GM18867 (cell line): Measurements from ENCODE around the gene EPO.
"Not testable (repeated sequence)": the region's sequence is repeated elsewhere in the genome, so short reads cannot be mapped to it uniquely, and the experiment has no call there.

Source experiments
- ATAC-seq: cut with Tn5 transposase; IDR thresholded peaks from one replicate; pipeline ENCODE4 v1.9.1; 2021; ENCODE audit warnings: mild to moderate bottlenecking, moderate library complexity; ENCODE audit not compliant: unreplicated experiment

The EPO gene

DNA sequence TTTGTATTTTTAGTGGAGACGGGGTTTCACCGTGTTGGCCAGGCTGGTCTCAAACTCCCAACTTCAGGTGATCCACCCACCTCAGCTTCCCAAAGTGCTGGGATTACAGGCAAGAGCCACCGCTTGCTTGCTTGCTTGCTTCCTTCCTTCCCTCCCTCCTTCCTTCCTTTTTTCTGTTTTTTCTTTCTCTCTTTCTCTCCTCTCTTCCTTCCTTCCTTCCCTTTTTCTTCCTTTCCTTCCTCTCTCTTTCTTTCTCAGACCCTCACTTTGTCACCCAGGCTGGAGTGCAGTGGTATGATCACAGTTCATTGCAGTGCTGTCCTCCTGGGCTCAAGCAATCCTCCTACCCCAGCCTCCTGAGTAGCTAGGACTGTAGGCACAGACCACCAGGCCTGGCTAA lies 19.2 kb upstream of the EPO start:
- ATAC-seq, result not testable (repeated sequence)

DNA sequence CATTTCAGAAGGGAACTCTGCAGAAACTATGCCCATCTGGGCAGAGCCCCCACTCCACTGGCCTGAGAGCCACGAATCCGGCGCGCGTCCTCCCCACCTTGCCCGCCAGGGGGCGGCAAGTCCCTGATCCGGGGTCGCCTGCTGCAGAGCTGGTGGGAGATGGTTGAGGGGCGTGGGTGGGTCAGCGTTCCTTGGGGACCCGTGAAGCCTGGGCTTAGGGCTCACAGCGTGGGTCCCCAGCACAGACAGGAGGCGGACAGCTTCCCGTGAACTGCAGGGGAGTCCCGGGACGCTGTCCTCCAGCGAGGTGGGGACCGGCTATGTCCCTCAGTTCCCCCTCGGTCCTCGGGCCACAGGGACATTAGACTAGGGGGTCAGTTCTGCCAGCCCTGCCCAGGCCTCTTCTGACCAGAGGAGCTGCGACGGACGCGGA lies 14.9 kb upstream of the EPO start:
- peak; percentile 63 for ATAC-seq

DNA sequence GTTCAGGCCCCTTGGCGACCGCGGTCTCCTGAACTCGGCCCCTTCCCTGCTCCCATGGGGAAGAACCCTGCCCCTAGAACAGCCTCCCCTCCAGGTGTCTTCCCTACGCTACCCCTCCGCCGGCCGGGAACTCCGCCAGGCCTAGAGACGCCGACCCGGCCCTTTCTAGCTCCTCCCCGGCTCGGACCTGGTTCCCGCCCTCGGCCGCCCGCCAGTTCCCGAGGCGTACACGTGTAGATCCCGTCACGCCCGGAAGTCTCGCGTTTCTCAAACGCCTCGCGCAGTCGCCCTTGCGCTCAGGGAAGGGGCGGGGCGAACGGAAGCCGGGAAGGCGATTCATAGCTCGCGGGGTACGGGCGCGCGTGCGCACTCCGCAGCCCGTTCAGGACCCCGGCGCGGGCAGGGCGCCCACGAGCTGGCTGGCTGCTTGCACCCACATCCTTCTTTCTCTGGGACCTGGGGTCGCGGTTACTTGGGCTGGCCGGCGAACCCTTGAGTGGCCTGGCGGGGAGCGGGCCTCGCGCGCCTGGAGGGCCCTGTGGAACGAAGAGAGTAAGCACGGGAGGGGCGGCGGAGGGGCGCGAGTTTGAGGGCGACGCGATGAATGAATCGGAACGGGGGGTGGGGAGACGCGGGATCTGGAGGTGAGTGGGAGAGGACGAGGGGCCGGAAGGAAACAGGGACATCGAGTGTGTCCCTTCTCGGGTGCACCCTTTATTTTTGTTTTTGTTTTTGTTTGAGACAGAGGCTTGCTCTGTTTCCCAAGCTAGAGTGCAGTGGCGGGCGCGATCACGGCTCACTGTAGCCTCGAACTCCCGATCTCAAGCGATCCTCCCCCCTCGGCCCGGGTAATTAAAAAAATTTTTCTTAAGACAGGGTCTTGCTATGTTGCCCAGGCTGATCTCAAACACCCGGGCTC lies 14.3 kb upstream of the EPO start, which contains the start of gene POP7:
TSS of gene POP7 (plus strand) at position 369 of the 919 bp plus-strand sequence. CDS start 710 bp downstream, outside the sequence.
- ATAC-seq, result peak; percentile 90

DNA sequence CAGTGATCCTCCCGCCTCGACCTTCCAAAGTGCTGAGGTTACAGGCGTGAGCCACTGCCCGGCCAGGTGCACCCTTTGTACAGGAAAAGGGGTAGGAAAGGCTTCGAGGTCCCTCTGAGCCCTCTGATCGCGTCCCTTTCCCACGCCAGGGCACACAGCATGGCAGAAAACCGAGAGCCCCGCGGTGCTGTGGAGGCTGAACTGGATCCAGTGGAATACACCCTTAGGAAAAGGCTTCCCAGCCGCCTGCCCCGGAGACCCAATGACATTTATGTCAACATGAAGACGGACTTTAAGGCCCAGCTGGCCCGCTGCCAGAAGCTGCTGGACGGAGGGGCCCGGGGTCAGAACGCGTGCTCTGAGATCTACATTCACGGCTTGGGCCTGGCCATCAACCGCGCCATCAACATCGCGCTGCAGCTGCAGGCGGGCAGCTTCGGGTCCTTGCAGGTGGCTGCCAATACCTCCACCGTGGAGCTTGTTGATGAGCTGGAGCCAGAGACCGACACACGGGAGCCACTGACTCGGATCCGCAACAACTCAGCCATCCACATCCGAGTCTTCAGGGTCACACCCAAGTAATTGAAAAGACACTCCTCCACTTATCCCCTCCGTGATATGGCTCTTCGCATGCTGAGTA lies 13.5 kb upstream of the EPO start:
- no peak for ATAC-seq

DNA sequence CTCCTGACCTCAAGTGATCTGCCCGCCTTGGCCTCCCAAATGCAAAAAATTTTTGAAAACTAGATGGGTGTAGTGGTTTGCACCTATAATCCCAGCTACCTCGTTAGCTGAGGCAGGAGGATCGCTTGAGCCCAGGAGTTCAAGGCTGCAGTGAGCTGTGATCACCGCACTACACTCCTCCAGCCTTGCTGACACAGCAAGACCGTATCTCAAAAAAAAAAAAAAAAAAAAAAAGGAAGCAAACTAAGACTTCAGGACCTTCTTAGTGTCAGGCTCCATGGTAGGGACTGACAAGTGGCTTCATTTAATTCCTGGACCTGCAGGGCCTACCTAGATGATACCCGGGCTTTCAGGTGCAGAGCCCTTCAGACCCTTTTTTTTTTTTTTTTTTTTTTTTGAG lies 11.9 kb upstream of the EPO start:
- no peak for ATAC-seq

DNA sequence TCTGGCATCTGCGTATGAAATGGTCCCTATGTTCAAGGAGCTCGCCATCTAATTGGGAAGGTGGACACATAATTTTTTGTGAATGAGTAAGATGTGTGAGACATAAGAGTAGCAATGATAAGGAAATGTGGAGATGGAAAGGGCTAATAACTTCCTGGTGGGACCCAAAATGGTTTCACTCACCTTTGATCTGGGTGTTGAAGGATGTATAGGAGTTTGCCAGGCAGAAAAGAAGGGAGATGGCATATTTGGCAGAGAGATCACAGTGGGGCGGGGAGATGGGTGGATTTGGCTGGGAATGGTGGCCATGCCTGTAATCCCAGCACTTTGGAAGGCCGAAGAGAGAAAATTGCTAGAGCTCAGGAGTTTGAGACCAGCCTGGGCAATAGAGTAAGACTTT lies 9.8 kb upstream of the EPO start:
- ATAC-seq, result no peak

DNA sequence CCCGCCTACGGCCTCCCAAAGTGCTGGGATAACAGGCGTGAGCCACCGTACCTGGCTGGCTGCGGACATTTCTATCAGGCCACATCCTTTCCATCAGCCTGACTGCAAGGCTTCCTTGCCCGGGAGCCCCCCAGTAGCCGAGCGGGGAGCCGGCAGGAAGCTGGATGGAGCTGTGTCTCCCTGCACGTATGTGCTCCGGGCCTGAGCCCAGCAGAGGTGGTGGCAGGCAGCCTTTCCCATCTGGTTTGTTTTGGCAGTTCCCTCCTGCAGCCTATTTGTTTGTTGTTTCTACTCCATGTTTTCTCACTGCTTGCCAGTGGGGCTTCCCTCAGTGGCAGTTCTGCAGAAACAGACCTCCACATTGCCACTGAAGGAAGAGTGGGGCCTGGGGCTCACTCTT lies 8.9 kb upstream of the EPO start:
- no peak for ATAC-seq

DNA sequence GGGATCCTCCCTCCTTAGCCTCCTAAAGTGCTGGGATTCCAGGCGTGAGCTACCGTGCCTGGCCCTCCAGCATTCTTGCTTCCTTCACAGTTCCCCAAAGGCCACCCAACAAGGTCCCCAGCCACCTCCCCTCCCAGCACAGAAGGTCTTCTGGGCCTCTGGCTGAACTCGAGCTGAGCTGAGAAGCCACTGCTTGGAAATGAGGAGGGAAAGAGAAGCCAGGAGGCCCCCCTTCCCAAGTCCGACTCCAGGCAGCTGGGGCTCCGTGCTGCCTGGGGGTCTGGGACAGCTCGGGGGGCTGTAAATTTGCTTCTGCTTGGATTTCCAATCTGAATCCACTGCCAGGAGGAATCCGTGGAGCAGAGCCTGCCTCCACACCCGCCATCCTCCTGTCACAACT lies 5.5 kb upstream of the EPO start:
- ATAC-seq, result no peak

DNA sequence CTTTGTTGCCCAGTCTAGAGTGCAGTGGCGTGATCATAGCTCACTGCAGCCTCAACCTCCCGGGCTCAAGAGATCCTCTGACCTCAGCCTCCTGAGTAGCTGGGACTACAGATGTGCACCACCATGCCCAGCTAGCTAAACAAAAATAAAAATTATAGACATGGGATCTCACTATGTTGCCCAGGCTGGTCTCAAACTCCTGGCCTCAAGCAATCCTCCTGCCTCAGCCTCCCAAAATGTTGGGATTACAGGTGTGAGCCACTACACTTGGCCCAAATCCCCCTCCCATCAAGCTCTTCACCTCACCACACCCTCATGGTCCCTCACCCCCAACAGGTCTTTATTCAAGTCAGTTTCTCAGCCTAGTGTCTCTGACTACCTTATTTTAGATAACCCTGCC lies 3.2 kb upstream of the EPO start:
- not testable (repeated sequence) for ATAC-seq

DNA sequence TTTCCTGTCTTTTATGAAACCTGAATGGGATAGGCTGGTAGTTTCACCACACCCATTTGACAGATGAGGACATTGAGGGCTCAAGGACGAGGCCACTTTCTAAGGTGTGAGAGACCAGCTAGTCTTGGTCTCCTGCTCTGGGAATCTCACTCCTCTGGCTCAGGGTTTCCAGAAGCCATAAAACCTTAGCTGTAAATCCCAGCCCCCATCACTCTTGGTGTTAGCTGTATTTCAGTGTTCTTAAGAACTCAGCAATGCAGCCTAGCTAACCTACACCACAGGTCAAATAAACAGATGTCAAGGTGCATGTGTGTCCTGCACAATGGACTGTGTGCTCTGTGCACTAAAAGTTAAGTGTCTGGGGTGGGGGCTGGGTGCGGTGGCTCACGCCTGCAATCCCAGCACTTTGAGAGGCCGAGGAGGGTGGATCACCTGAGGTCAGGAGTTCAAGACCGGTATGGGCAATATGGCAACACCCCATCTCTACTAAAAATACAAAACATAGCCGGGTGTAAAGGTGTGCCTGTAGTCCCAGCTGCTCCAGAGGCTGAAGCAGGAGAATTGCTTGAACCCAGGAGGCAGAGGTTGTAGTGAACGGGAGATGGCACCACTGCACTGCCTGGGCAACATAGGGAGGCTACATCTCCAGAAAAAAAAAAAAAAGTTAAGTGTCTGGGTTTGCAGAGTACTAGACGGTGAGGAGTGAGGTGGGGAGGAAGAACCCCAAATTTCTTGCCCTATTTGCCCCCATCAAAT lies 567 bp upstream of the EPO start:
- no peak for ATAC-seq

DNA sequence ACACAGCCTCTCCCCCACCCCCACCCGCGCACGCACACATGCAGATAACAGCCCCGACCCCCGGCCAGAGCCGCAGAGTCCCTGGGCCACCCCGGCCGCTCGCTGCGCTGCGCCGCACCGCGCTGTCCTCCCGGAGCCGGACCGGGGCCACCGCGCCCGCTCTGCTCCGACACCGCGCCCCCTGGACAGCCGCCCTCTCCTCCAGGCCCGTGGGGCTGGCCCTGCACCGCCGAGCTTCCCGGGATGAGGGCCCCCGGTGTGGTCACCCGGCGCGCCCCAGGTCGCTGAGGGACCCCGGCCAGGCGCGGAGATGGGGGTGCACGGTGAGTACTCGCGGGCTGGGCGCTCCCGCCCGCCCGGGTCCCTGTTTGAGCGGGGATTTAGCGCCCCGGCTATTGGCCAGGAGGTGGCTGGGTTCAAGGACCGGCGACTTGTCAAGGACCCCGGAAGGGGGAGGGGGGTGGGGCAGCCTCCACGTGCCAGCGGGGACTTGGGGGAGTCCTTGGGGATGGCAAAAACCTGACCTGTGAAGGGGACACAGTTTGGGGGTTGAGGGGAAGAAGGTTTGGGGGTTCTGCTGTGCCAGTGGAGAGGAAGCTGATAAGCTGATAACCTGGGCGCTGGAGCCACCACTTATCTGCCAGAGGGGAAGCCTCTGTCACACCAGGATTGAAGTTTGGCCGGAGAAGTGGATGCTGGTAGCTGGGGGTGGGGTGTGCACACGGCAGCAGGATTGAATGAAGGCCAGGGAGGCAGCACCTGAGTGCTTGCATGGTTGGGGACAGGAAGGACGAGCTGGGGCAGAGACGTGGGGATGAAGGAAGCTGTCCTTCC lies 620 bp downstream of the EPO start:
- ATAC-seq, result no peak

DNA sequence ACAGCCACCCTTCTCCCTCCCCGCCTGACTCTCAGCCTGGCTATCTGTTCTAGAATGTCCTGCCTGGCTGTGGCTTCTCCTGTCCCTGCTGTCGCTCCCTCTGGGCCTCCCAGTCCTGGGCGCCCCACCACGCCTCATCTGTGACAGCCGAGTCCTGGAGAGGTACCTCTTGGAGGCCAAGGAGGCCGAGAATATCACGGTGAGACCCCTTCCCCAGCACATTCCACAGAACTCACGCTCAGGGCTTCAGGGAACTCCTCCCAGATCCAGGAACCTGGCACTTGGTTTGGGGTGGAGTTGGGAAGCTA lies 1.2 kb downstream of the EPO start:
- ATAC-seq, result no peak

DNA sequence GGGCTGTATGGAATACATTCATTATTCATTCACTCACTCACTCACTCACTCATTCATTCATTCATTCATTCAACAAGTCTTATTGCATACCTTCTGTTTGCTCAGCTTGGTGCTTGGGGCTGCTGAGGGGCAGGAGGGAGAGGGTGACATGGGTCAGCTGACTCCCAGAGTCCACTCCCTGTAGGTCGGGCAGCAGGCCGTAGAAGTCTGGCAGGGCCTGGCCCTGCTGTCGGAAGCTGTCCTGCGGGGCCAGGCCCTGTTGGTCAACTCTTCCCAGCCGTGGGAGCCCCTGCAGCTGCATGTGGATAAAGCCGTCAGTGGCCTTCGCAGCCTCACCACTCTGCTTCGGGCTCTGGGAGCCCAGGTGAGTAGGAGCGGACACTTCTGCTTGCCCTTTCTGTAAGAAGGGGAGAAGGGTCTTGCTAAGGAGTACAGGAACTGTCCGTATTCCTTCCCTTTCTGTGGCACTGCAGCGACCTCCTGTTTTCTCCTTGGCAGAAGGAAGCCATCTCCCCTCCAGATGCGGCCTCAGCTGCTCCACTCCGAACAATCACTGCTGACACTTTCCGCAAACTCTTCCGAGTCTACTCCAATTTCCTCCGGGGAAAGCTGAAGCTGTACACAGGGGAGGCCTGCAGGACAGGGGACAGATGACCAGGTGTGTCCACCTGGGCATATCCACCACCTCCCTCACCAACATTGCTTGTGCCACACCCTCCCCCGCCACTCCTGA lies 2.4 kb downstream of the EPO start:
- ATAC-seq, result no peak

DNA sequence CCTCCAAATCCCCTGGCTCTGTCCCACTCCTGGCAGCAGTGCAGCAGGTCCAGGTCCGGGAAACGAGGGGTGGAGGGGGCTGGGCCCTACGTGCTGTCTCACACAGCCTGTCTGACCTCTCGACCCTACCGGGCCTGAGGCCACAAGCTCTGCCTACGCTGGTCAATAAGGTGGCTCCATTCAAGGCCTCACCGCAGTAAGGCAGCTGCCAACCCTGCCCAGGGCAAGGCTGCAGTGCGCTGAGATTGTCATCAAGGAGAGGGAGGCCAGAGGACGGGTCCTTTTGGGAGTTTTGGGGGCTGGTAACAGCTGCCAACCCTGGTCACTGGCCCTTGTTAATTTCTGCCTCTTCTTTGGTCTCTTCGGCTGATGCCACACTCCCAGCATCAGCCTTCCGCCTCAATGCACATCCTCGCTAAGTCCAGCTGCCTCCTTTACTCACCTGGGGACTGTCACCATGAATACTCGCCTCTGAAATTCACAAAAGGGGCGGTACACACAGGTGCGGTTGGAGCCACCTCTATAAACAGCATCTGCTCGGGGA lies 3.5 kb downstream of the EPO start:
- ATAC-seq, result no peak

DNA sequence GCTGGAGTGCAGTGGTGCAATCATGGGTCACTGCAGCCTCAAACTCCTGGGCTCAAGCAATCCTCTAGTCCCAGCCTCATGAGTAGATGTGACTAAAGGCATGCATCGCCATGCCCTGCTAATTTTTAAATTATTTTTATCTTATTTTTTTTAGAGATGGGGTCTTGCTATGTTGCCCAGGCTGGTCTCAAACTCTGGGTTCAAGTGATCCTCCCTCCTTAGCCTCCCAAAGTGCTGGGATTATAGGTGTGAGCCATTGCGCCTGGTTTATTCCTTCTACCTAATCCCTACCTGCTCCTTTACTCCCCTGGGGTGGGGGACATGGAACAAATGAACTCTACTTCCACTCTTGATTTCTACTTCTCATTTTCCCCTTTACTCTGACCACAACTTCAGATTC lies 4.1 kb downstream of the EPO start:
- not testable (repeated sequence) for ATAC-seq

DNA sequence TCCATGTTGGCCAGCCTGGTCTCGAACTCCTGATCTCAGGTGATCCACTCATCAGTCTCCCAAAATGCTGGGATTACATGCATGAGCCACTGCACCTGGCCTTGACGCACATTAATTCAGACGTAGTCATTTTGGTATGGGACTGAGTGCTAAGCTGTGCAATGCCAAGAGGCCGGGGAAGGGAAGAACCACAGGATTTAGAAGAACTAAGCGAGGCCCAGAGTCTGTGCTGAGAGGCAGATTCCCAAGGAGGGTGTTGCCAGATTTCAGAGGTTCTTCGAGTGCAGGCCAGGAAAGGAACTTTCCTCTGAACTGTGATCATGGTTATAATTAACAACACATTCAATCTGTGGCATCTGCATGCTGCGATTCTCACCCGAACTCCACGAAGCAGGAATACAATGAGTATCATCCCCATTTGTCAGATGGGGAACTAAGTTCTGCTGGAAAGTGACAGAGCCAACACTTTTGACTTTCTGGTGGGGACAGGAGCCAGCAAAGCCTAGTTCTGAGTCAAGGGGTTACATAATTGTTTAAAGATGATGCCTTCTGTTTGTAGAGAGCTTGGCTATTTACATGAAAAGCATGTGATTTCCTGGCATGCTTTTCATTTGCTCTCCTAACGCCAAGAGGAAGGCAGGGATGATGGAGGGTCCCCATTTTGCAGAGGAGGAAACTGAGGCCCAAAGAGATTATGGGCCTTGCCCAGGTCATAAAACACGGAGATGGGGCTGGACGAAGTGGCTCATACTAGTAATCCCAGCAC lies 6.9 kb downstream of the EPO start:
- no peak for ATAC-seq

DNA sequence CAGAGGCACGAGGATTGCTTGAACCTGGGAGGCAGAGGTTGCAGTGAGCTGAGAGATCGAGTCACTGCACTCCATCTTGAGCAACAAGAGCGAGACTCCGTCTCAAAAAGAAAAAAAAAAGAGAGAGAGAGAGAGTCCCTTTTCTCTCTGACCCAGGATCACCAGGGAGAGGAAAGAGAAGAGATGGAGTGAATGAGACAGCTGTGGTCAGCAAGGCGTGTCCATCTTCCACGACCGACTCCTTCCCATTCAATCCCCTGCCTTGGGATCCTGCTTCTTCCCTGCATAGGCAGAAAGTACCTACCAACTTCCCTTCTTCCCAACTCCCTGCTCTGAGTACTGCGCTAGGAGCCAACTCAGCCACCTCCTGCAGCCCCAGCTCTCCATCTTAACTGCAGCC lies 7.9 kb downstream of the EPO start:
- no peak for ATAC-seq

DNA sequence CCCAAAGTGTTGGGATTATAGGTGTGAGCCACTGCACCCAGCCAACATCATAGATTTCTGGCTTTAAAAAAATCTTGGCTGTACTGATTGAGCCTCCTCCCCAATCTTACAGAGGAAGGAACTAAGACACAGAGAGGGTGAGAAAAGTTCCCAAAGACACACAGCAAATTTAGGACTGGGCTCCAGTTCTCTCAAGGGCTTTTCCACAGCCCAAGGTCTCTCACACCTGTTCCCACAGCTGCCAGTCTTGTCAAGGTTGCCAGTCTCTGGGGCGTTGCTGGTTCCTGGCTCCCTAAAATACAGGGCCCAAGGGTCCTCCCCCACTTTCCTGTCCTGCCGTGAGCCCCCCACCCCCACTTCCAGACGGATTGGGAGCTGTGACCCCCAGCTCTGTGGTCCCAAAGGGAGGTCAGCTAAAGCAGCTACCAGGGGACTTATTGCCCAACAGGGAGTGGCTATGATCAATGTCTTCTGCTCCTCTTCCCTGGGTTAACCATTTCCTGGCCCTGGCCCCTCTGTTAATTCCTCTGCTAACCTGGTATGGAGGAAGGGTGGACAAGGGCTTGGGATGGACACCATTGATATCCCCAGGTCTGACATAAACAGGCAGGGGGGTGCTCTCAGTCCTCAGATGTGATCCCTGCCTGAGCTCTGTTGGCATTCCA lies 10.0 kb downstream of the EPO start:
- no peak for ATAC-seq
